Measurements from ENCODE around the gene RNF223. TPM values are rescaled to one million over a fixed set of nuclear protein-coding genes. Genes with fewer than 3 reads are reported as not detected.

The RNF223 gene
- total and polyA plus RNA-seq, 2 of the 13 experiments (the other 11 are each of a cell fraction or from before 2014, with no cell fraction given) = 0.03 TPM; not detected in 1

GRCh38 chr1:1085911-1086841 is 12.1 kb upstream of the RNF223 start:
- no peak for DNase-seq (ENCODE audit: low spot score)
- no peak overlapping the region for H3K4me2 ChIP-seq (ENCODE audit: low read depth, low read length)
- BruUV-seq (replicated peaks) = no TSS peak
- no peaks in the 10 kb centered on the region for H3K4me1 ChIP-seq (ENCODE audit: insufficient read depth, low read length)
- no peaks in the 10 kb centered on the region for H3K9me3 ChIP-seq (ENCODE audit: low read length)
- ChIA-PET POLR2A (no interaction called here), CTCF (ENCODE audit: low intra/inter-chr PET ratio, low total read pairs) (no interaction called here)
- H3K4me3 ChIP-seq (replicated peaks in 1 of 3; ENCODE audit: insufficient read depth in 1 of 3, low read depth in 2 of 3, low read length in 3 of 3) = no peak overlapping the region
- H3K27ac ChIP-seq (ENCODE audit: extremely low read length, insufficient read depth, low read length) = no peak overlapping the region
- no peaks in the 10 kb centered on the region for H3K36me3 ChIP-seq (replicated peaks in 1 of 2; ENCODE audit: control insufficient read depth in 1 of 2, insufficient read depth in 2 of 2, low read length in 2 of 2)
- no peaks in the 10 kb centered on the region for H4K20me1 ChIP-seq (ENCODE audit: insufficient read depth, low read length)
- no peaks in the 10 kb centered on the region for H3K27me3 ChIP-seq (ENCODE audit: control insufficient read depth in 1 of 2, insufficient read depth in 2 of 2, low read length in 2 of 2)
- in situ Hi-C loops (cut with HindIII; ENCODE audit: extremely low pct_ligation_motif_present, low pct_unique_long_range_greater_than_20kb) = no loop called here
- H3K9ac ChIP-seq (ENCODE audit: insufficient read depth, low read depth, low read length) = no peak overlapping the region
- H3K79me2 ChIP-seq (ENCODE audit: insufficient read depth, low read length) = no peaks in the 10 kb centered on the region
- 97% methylated on average over 20 of the region's 38 CpGs for WGBS (ENCODE audit: low lambda C conversion rate)
- no peak for FAIRE-seq
- intact Hi-C loops (cut with micrococcal nuclease; ENCODE audit: unreplicated experiment) = no loop called here
- no peak for ATAC-seq
- TF ChIP-seq TSC22D2 (CRISPR knock-in tag; IDR thresholded peaks at IDR 0.05; ENCODE audit: borderline replicate concordance) (no peak), FOXO4 (CRISPR knock-in tag; conservative IDR thresholded peaks at IDR 0.05) (no peak), ZNF317 (CRISPR knock-in tag; IDR thresholded peaks at IDR 0.05) (no peak), REPIN1 (CRISPR knock-in tag; IDR thresholded peaks at IDR 0.05; ENCODE audit: borderline replicate concordance, low read depth) (no peak), ZBTB49 (CRISPR knock-in tag; IDR thresholded peaks at IDR 0.05; ENCODE audit: borderline replicate concordance) (no peak), FOXP1 (IDR thresholded peaks at IDR 0.05) (no peak), FOXP1 (CRISPR knock-in tag; IDR thresholded peaks at IDR 0.05) (no peak), FOSL2 (CRISPR knock-in tag; IDR thresholded peaks at IDR 0.05) (no peak), POLR2AphosphoS2 (IDR thresholded peaks at IDR 0.05; ENCODE audit: low read depth, low read length) (no peak), REXO4 (CRISPR knock-in tag; IDR thresholded peaks at IDR 0.05; ENCODE audit: borderline replicate concordance) (no peak), ZKSCAN8 (CRISPR knock-in tag; IDR thresholded peaks at IDR 0.05; ENCODE audit: borderline replicate concordance) (no peak), NFRKB (IDR thresholded peaks at IDR 0.05) (no peak), SALL2 (CRISPR knock-in tag; IDR thresholded peaks at IDR 0.05) (no peak), SMARCE1 (IDR thresholded peaks at IDR 0.05; ENCODE audit: borderline replicate concordance) (no peak), SMARCC2 (IDR thresholded peaks at IDR 0.05) (no peak), ZNF747 (CRISPR knock-in tag; IDR thresholded peaks at IDR 0.05; ENCODE audit: borderline replicate concordance) (no peak), PRMT3 (CRISPR knock-in tag; IDR thresholded peaks at IDR 0.05; ENCODE audit: borderline replicate concordance, low read depth) (no peak)
- TF ChIP-seq, protein P1, sequence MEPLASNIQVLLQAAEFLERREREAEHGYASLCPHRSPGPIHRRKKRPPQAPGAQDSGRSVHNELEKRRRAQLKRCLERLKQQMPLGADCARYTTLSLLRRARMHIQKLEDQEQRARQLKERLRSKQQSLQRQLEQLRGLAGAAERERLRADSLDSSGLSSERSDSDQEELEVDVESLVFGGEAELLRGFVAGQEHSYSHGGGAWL (CRISPR knock-in tag; IDR thresholded peaks at IDR 0.05) = no peak
- no peak overlapping the region for H2AFZ ChIP-seq (ENCODE audit: low read length)

Measured in HepG2 (cell line).